K562 (cell line): ENCODE results near the gene FCHO1.

Source experiments
- BRCA1 ChIP-seq, 2 experiments: fragments of 450-650 bp in 1 of 2; sonication (generic) in 1 of 2; formaldehyde crosslinking in 1 of 2; IDR thresholded peaks; 2 replicates each; pipeline versions ENCODE4 v1.5.0 to v1.6.1; 2017 to 2020; ENCODE audit warnings: mild to moderate bottlenecking in 1 of 2, missing genetic modification reagents in 1 of 2
- HNRNPH1 ChIP-seq: fragments of 200-400 bp; formaldehyde crosslinking; optimal IDR thresholded peaks from 2 replicates; pipeline ENCODE3; 2017; ENCODE audit warnings: low read depth, mild to moderate bottlenecking, low read length, moderate library complexity
- MAX ChIP-seq: sonication (generic); formaldehyde crosslinking; IDR thresholded peaks from 2 replicates; pipeline ENCODE4 v1.9.0; 2022; ENCODE audit warnings: mild to moderate bottlenecking, missing genetic modification reagents
- MYC ChIP-seq, 2 experiments: fragments of 250-450 bp in 1 of 2; sonication (Bioruptor Pico) in 1 of 2; IDR thresholded peaks; 2 replicates each; pipeline versions ENCODE4 v1.5.1 to v1.6.1; 2012 to 2021; ENCODE audit warnings: low read depth in 2 of 2, borderline replicate concordance in 1 of 2, improper control_type of control experiment in 1 of 2, low read length in 1 of 2, mild to moderate bottlenecking in 1 of 2, moderate library complexity in 1 of 2
- NFIX ChIP-seq: fragments of 250-450 bp; sonication (Bioruptor Pico); IDR thresholded peaks from 2 replicates; pipeline ENCODE4 v1.4.0; 2020; ENCODE audit warnings: low read depth, mild to moderate bottlenecking, moderate library complexity
- REST ChIP-seq, 2 experiments: fragments of 450-650 bp; formaldehyde crosslinking in 1 of 2; IDR thresholded peaks; 2 replicates each; pipeline versions ENCODE4 v1.4.0 to v1.6.1; 2014 to 2020; ENCODE audit warnings: mild to moderate bottlenecking in 2 of 2, borderline replicate concordance in 1 of 2, low read depth in 1 of 2
- SP1 ChIP-seq: sonication (generic); formaldehyde crosslinking; IDR thresholded peaks from 2 replicates; pipeline ENCODE4 v1.8.1; 2022; ENCODE audit warnings: mild to moderate bottlenecking, missing genetic modification reagents
- SP2 ChIP-seq: IDR thresholded peaks from 2 replicates; pipeline ENCODE4 v1.6.1; 2011; ENCODE audit warnings: mild to moderate bottlenecking, low read depth, low read length, moderate library complexity; ENCODE audit not compliant: poor library complexity, severe bottlenecking; ENCODE audit errors: extremely low read depth
- SREBF2 ChIP-seq: sonication (generic); formaldehyde crosslinking; IDR thresholded peaks from 2 replicates; pipeline ENCODE4 v1.4.0; 2020; ENCODE audit warnings: mild to moderate bottlenecking, missing genetic modification reagents
- SRSF3 ChIP-seq: fragments of 200-400 bp; formaldehyde crosslinking; IDR thresholded peaks from 2 replicates; pipeline ENCODE4 v1.6.1; 2016; ENCODE audit warnings: mild to moderate bottlenecking, low read length, moderate library complexity; ENCODE audit not compliant: insufficient read depth
- ZBTB33 ChIP-seq: sonication (generic); formaldehyde crosslinking; IDR thresholded peaks from 2 replicates; pipeline ENCODE4 v1.8.1; 2023; ENCODE audit warnings: mild to moderate bottlenecking, missing genetic modification reagents
- ZNF76 ChIP-seq: fragments of 250-450 bp; sonication (Bioruptor Pico); IDR thresholded peaks from 2 replicates; pipeline ENCODE4 v1.4.0; 2020; ENCODE audit warnings: mild to moderate bottlenecking, moderate library complexity, borderline replicate concordance
- TF ChIP-seq, protein P1 (sequence below), 3 experiments: IDR thresholded peaks in 2 of 3; conservative IDR thresholded peaks in 1 of 3; 2 replicates each; pipeline ENCODE4 v1.5.1; 2011 to 2012; ENCODE audit warnings: low read length in 3 of 3, mild to moderate bottlenecking in 3 of 3, control low read depth in 2 of 3, improper control_type of control experiment in 1 of 3, inconsistent platforms in 1 of 3, low read depth in 1 of 3, mixed read lengths in 1 of 3, moderate library complexity in 1 of 3; ENCODE audit not compliant: insufficient read depth in 2 of 3

- TF ChIP-seq MAX (no peak), MYC (IDR thresholded peaks at IDR 0.05; ENCODE audit: low read depth, low read length) (no peak), MYC (CRISPR knock-in tag; IDR thresholded peaks at IDR 0.05; ENCODE audit: borderline replicate concordance, low read depth) (no peak), SRSF3 (no peak), NFIX (CRISPR knock-in tag) (no peak), SP2 (no peak), BRCA1 (IDR thresholded peaks at IDR 0.05) (no peak), BRCA1 (CRISPR knock-in tag; IDR thresholded peaks at IDR 0.05) (no peak), SREBF2 (CRISPR knock-in tag) (no peak), SP1 (CRISPR knock-in tag) (0 out of 2 replicates have a peak, but pooled peaks have one; percentile 46), ZBTB33 (CRISPR knock-in tag) (no peak), ZNF76 (CRISPR knock-in tag) (no peak), HNRNPH1 (no peak), REST (IDR thresholded peaks at IDR 0.05; ENCODE audit: borderline replicate concordance) (no peak), REST (CRISPR knock-in tag; IDR thresholded peaks at IDR 0.05; ENCODE audit: low read depth) (no peak)
- TF ChIP-seq, protein P1, sequence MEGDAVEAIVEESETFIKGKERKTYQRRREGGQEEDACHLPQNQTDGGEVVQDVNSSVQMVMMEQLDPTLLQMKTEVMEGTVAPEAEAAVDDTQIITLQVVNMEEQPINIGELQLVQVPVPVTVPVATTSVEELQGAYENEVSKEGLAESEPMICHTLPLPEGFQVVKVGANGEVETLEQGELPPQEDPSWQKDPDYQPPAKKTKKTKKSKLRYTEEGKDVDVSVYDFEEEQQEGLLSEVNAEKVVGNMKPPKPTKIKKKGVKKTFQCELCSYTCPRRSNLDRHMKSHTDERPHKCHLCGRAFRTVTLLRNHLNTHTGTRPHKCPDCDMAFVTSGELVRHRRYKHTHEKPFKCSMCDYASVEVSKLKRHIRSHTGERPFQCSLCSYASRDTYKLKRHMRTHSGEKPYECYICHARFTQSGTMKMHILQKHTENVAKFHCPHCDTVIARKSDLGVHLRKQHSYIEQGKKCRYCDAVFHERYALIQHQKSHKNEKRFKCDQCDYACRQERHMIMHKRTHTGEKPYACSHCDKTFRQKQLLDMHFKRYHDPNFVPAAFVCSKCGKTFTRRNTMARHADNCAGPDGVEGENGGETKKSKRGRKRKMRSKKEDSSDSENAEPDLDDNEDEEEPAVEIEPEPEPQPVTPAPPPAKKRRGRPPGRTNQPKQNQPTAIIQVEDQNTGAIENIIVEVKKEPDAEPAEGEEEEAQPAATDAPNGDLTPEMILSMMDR (IDR thresholded peaks at IDR 0.05 in 2 of 3, conservative IDR thresholded peaks at IDR 0.05 in 1 of 3; ENCODE audit: insufficient read depth in 2 of 3, low read depth in 1 of 3, low read length in 3 of 3) = no peak
These were observed 1.4 kb upstream of the FCHO1 start for GRCh38 chr19:17749912-17750317.
